Gastroesophageal sphincter (tissue), 2 donors: ENCODE measurements around the gene ENTHD1.

ENCODE experiments used
- EP300 ChIP-seq: sonication (generic); formaldehyde crosslinking; IDR thresholded peaks from one replicate; pipeline ENCODE4 v1.6.1; 2017; ENCODE audit warnings: antibody characterized with exemption, mild to moderate bottlenecking
- POLR2AphosphoS5 ChIP-seq: sonication (generic); formaldehyde crosslinking; IDR thresholded peaks from one replicate; pipeline ENCODE4 v1.6.1; 2017; ENCODE audit warnings: antibody characterized with exemption

GRCh38 chr22:39773976-39774539, 119.5 kb downstream of the ENTHD1 start:
- TF ChIP-seq POLR2AphosphoS5 (no peak), EP300 (no peak)
